ENCODE measurements around the gene NARF.
"Not testable (repeated sequence)": the region's sequence is repeated elsewhere in the genome, so short reads cannot be mapped to it uniquely, and the experiment has no call there.

The NARF gene

DNA sequence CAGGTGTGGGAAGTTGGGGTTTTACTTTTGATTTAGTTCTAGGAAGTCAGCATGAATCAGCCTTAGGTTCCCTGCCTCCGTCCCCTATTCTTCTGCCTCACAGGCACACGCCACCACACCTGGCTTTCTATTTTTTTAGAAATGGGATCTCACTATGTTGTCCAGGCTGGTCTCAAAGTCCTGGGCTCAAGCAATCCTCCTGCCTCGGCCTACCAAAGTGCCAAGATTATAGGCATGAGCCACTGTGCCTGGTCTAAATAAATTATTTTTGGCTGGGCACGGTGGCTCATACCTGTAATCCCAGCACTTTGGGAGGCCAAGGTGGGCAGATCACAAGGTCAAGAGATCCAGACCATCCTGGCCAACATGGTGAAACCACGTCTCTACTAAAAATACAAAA, 53.1 kb downstream of the NARF start:
- not testable (repeated sequence) for H3K9me3 ChIP-seq (ENCODE audit: control insufficient read depth in 1 of 2, low read length in 2 of 2); H3K4me3 ChIP-seq (ENCODE audit: low read depth in 1 of 2, low read length in 2 of 2); H3K27me3 ChIP-seq (ENCODE audit: low read depth, low read length); H3K27ac ChIP-seq (ENCODE audit: low read length); H3K36me3 ChIP-seq (ENCODE audit: control insufficient read depth in 1 of 2, insufficient read depth in 2 of 2, low read length in 2 of 2); H3K4me1 ChIP-seq (ENCODE audit: control insufficient read depth in 1 of 2, insufficient read depth in 2 of 2, low read length in 2 of 2)

DNA sequence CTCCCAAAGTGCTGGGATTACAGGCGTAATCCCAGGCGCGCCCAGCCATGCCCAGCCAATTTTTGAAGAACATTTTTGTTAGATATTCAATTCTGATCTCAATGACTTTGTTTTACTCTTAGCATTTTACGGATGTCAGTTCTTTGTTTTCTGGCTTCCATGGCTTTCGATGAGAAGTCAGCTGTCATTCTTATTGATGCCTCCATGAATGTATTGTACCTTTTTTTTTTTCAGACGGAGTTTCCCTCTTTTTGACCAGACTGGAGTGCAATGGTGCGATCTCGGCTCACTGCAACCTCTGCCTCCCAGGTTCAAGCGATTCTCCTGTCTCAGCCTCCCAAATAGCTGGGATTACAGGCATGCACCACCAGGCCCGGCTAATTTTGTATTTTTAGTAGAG, 55.3 kb downstream of the NARF start:
- not testable (repeated sequence) for H3K27me3 ChIP-seq (ENCODE audit: low read depth, low read length); H3K36me3 ChIP-seq (ENCODE audit: control insufficient read depth in 1 of 2, insufficient read depth in 2 of 2, low read length in 2 of 2); H3K4me1 ChIP-seq (ENCODE audit: control insufficient read depth in 1 of 2, insufficient read depth in 2 of 2, low read length in 2 of 2); H3K27ac ChIP-seq (ENCODE audit: low read length); H3K9me3 ChIP-seq (ENCODE audit: control insufficient read depth in 1 of 2, low read length in 2 of 2); H3K4me3 ChIP-seq (ENCODE audit: low read depth in 1 of 2, low read length in 2 of 2)

DNA sequence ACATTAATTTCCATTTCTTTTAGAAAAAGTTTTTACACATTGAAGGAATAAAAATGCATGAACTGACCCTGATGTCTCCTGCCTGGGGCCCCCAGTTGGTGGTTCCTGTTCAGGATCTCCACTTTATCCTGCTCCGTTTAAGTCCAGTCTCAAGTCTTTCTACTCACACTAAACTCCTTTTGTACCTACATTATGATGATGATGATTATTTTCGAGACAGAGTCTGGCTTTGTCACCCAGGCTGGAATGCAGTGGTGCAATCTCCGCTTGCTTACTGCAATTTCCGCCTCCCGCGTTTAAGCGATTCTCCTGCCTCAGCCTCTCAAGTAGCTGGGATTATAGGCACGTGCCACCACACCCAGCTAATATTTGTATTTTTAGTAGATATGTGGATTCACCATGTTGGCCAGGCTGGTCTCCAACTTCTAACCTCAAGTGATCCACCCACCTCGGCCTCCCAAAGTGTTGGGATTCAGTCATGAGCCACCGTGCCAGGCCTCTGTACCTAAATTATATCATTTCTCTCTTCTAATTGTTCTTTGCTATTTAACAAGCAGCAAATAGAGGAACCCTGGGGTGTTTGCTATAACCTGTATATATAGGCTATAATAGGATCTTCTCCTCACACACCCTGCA, 58.8 kb downstream of the NARF start:
- no peak overlapping the region for H3K27ac ChIP-seq (ENCODE audit: low read length)

GRCh38 chr17:82518826-82519810, 60.6 kb downstream of the NARF start, which contains the start of gene FOXK2:
Gene FOXK2, plus strand, starts transcription at chr17:82519732. Its CDS starts 157 bp downstream, at chr17:82519889.
- peak within 1 kb of the TSS; percentile 84 for H3K27ac ChIP-seq (ENCODE audit: low read length)
- H3K4me1 ChIP-seq (ENCODE audit: control insufficient read depth in 1 of 2, insufficient read depth in 2 of 2, low read length in 2 of 2), result peaks cover 0 to 9% of the 10 kb centered on the region in 2 donors
- peak within 1 kb of the TSS; percentile 80 to 87 for H3K4me3 ChIP-seq (ENCODE audit: low read depth in 1 of 2, low read length in 2 of 2)

More for the DNA sequence above, 58.8 kb downstream of the NARF start:
- Histone ChIP-seq H3K36me3 (ENCODE audit: control insufficient read depth in 1 of 2, insufficient read depth in 2 of 2, low read length in 2 of 2) (no peaks in the 10 kb centered on the region), H3K4me3 (ENCODE audit: low read depth in 1 of 2, low read length in 2 of 2) (no peak overlapping the region), H3K9me3 (ENCODE audit: control insufficient read depth in 1 of 2, low read length in 2 of 2) (no peaks in the 10 kb centered on the region), H3K27me3 (ENCODE audit: low read depth, low read length) (no peaks in the 10 kb centered on the region), H3K4me1 (ENCODE audit: control insufficient read depth in 1 of 2, insufficient read depth in 2 of 2, low read length in 2 of 2) (peaks cover 0 to 9% of the 10 kb centered on the region in 2 donors)

DNA sequence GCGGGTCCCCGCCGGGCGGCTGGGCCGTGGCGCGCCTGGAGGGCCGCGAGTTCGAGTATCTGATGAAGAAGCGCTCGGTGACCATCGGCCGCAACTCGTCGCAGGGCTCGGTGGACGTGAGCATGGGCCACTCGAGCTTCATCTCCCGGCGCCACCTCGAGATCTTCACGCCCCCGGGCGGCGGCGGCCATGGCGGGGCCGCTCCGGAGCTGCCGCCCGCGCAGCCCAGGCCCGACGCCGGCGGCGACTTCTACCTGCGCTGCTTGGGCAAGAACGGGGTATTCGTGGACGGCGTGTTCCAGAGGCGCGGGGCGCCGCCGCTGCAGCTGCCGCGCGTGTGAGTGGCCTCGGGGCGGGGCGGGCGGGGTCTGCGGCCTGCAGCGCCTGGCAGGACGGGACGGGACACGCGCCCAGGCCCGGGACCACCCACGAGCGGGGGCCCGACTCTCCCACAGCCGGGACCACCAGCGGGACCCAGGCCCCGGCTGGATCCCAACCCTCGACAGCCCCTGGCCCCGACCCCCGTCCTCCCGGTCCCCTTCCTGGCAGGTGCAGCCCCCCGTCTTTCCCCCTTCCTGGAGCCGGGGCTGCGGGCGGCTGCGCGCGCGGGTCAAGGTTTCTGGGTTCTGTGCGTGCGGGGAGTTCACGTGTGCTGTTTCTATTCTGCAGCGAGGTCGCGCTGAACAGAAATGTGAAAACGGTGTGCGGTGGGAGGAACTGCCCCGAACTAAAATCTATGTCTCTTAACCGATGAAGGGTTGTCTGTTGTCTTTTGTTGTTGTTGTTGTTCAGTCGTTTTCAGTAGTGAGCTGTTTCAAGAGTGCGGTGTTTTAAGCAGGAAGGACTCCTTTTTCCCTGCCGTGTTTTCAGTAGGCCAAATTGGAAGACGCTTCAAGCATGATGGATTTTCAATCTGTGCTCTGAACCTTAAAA, 61.7 kb downstream of the NARF start:
- Histone ChIP-seq H3K36me3 (ENCODE audit: control insufficient read depth in 1 of 2, insufficient read depth in 2 of 2, low read length in 2 of 2) (no peaks in the 10 kb centered on the region), H3K27me3 (ENCODE audit: low read depth, low read length) (no peaks in the 10 kb centered on the region), H3K27ac (ENCODE audit: low read length) (peak overlapping the region; percentile 71), H3K4me1 (ENCODE audit: control insufficient read depth in 1 of 2, insufficient read depth in 2 of 2, low read length in 2 of 2) (peaks cover 4 to 20% of the 10 kb centered on the region in 2 donors), H3K9me3 (ENCODE audit: control insufficient read depth in 1 of 2, low read length in 2 of 2) (no peaks in the 10 kb centered on the region), H3K4me3 (ENCODE audit: low read depth in 1 of 2, low read length in 2 of 2) (peak overlapping the region; percentile 80 to 87)

More at GRCh38 chr17:82518826-82519810, 60.6 kb downstream of the NARF start, which contains the start of gene FOXK2:
- Histone ChIP-seq H3K9me3 (ENCODE audit: control insufficient read depth in 1 of 2, low read length in 2 of 2) (no peaks in the 10 kb centered on the region), H3K27me3 (ENCODE audit: low read depth, low read length) (no peaks in the 10 kb centered on the region), H3K36me3 (ENCODE audit: control insufficient read depth in 1 of 2, insufficient read depth in 2 of 2, low read length in 2 of 2) (no peaks in the 10 kb centered on the region)

DNA sequence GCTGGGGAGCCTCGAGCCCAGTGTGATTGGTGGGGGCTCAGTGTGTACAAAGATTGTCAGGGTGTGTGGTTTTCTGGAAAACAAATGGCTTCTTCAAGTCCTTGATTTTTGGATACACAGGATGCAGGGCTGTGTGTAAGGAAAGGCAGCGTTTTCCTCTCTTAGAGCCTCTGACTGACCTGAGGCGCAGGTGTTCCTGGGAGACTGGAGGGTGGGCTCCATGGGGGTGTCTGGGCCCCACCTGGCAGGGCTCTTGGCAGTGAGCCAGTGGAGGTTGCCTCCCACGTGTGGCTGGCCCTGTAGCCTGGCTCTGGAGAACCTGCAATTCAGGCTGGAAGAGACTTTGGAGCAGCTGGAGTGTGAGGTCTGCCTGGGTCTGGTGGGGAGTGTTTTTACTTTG, 66.0 kb downstream of the NARF start:
- no peak overlapping the region for H3K4me3 ChIP-seq (ENCODE audit: low read depth in 1 of 2, low read length in 2 of 2)
- H3K27ac ChIP-seq (ENCODE audit: low read length), result no peak overlapping the region
- H3K27me3 ChIP-seq (ENCODE audit: low read depth, low read length), result no peaks in the 10 kb centered on the region
- H3K36me3 ChIP-seq (ENCODE audit: control insufficient read depth in 1 of 2, insufficient read depth in 2 of 2, low read length in 2 of 2), result no peaks in the 10 kb centered on the region
- no peaks in the 10 kb centered on the region for H3K9me3 ChIP-seq (ENCODE audit: control insufficient read depth in 1 of 2, low read length in 2 of 2)
- peaks cover 4 to 52% of the 10 kb centered on the region in 2 donors for H3K4me1 ChIP-seq (ENCODE audit: control insufficient read depth in 1 of 2, insufficient read depth in 2 of 2, low read length in 2 of 2)

- Histone ChIP-seq H3K27me3 (ENCODE audit: low read depth, low read length) (no peaks in the 10 kb centered on the region), H3K4me3 (ENCODE audit: low read depth in 1 of 2, low read length in 2 of 2) (no peak overlapping the region), H3K36me3 (ENCODE audit: control insufficient read depth in 1 of 2, insufficient read depth in 2 of 2, low read length in 2 of 2) (no peaks in the 10 kb centered on the region), H3K27ac (ENCODE audit: low read length) (no peak overlapping the region), H3K9me3 (ENCODE audit: control insufficient read depth in 1 of 2, low read length in 2 of 2) (no peaks in the 10 kb centered on the region), H3K4me1 (ENCODE audit: control insufficient read depth in 1 of 2, insufficient read depth in 2 of 2, low read length in 2 of 2) (peaks cover 4 to 54% of the 10 kb centered on the region in 2 donors)
These were observed 67.2 kb downstream of the NARF start for GRCh38 chr17:82525712-82526111.

DNA sequence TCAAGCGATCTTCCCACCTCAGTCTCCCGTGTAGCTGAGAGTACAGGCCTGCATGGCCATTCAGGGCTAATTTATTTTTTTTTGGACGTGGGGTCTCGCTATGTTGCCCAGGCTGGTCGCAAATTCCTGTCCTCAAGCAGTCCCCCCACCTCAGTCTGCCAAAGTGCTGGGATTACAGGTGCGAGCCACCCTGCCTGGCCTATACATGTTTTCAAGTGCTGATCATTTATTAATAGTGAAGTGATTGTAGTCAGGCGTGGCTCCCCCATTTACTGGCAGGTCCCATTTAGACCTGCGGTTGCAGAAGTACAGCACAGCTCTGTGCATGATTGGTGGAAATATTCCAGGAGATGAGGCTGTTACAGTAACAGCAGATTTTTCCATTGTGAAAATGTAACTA, 69.4 kb downstream of the NARF start:
- Histone ChIP-seq H3K4me1 (ENCODE audit: control insufficient read depth in 1 of 2, insufficient read depth in 2 of 2, low read length in 2 of 2) (peaks cover 4 to 54% of the 10 kb centered on the region in 2 donors), H3K27ac (ENCODE audit: low read length) (no peak overlapping the region), H3K27me3 (ENCODE audit: low read depth, low read length) (no peaks in the 10 kb centered on the region), H3K36me3 (ENCODE audit: control insufficient read depth in 1 of 2, insufficient read depth in 2 of 2, low read length in 2 of 2) (no peaks in the 10 kb centered on the region), H3K4me3 (ENCODE audit: low read depth in 1 of 2, low read length in 2 of 2) (no peak overlapping the region), H3K9me3 (ENCODE audit: control insufficient read depth in 1 of 2, low read length in 2 of 2) (no peaks in the 10 kb centered on the region)

- Histone ChIP-seq H3K4me3 (ENCODE audit: low read depth in 1 of 2, low read length in 2 of 2) (no peak overlapping the region), H3K27ac (ENCODE audit: low read length) (peak overlapping the region; percentile 24), H3K27me3 (ENCODE audit: low read depth, low read length) (no peaks in the 10 kb centered on the region), H3K4me1 (ENCODE audit: control insufficient read depth in 1 of 2, insufficient read depth in 2 of 2, low read length in 2 of 2) (peaks cover 4 to 57% of the 10 kb centered on the region in 2 donors), H3K9me3 (ENCODE audit: control insufficient read depth in 1 of 2, low read length in 2 of 2) (no peaks in the 10 kb centered on the region), H3K36me3 (ENCODE audit: control insufficient read depth in 1 of 2, insufficient read depth in 2 of 2, low read length in 2 of 2) (no peaks in the 10 kb centered on the region)
These were observed 70.1 kb downstream of the NARF start for GRCh38 chr17:82528484-82529265.

GRCh38 chr17:82529914-82530300, 71.4 kb downstream of the NARF start:
- Histone ChIP-seq H3K4me3 (ENCODE audit: low read depth in 1 of 2, low read length in 2 of 2) (no peak overlapping the region), H3K4me1 (ENCODE audit: control insufficient read depth in 1 of 2, insufficient read depth in 2 of 2, low read length in 2 of 2) (peaks cover 0 to 58% of the 10 kb centered on the region in 2 donors), H3K27ac (ENCODE audit: low read length) (peak overlapping the region; percentile 33)

More at GRCh38 chr17:82529914-82530300, 71.4 kb downstream of the NARF start:
- Histone ChIP-seq H3K27me3 (ENCODE audit: low read depth, low read length) (no peaks in the 10 kb centered on the region), H3K36me3 (ENCODE audit: control insufficient read depth in 1 of 2, insufficient read depth in 2 of 2, low read length in 2 of 2) (no peaks in the 10 kb centered on the region), H3K9me3 (ENCODE audit: control insufficient read depth in 1 of 2, low read length in 2 of 2) (no peaks in the 10 kb centered on the region)
